Measurements from ENCODE around the gene PCDHB1.
"Not testable (repeated sequence)": the region's sequence is repeated elsewhere in the genome, so short reads cannot be mapped to it uniquely, and the experiment has no call there.

PCDHB1 gene

DNA sequence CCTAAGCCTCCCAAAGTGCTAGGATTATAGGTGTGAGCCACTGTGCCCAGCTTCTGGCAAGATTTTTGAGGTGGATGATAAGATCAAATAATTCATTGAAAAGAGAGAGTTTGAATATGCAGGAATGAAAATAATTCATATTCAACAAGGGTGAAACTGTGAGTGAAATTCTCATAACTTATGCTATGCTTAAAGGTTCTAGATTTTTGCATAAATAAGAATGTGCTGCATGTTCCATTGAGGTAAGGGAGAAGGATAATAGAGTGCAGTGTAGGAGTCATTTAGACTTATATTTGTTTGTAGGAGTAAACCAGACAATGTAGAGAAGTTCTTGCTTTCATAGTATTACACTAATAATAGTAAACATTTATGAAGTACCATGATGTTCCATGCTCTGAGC is 31.1 kb downstream of the PCDHB1 start:
- DNase-seq, result no peak

DNA sequence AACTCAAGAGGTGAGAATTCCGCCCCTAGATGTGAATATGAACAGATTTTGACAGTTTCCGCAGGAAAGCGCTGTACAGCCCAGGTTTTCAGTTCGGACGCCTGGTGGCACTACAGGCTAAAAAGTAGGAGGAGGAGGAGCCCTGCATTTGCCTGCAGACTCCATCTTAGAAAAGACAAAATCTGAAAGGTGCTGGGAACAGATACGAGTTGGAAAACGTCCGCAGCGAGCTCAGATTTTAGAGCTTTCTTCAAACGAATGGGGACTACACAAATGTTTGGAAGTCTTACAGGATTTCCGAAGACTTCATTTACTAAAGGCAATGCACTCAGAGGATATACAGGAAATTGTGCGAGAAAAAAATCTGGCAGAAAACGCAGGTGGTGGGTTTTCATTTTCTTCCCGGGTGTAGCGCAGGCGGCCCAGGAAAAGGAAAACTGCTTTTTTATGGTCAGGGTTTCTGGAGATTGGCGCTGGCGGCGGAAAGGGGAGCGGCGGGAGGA is 33.4 kb downstream of the PCDHB1 start:
- peak; percentile 78 for DNase-seq

DNA sequence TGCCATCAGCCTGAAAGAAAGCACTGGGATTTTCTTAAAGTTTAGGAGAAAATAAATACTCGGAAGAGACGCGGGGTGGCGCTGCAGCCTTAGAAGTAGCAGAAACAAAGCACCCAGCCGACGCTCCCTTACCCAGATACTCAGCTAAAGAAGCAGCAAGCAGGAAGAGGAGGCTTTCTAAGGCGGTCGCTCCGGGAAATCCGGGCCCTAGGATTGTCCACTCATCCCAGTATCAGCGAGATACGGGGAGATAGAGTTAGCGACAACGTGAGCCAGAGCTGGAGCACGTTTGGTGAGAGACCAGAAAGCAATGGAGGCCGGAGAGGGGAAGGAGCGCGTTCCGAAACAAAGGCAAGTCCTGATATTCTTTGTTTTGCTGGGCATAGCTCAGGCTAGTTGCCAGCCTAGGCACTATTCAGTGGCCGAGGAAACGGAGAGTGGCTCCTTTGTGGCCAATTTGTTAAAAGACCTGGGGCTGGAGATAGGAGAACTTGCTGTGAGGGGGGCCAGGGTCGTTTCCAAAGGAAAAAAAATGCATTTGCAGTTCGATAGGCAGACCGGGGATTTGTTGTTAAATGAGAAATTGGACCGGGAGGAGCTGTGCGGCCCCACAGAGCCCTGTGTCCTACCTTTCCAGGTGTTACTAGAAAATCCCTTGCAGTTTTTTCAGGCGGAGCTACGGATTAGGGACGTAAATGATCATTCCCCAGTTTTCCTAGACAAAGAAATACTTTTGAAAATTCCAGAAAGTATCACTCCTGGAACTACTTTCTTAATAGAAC is 43.5 kb downstream of the PCDHB1 start, which contains the start of gene PCDHB2:
TSS of gene PCDHB2 (plus strand) at position 135 of the 782 bp plus-strand sequence. CDS start at position 311, 176 bp downstream.
- peak; percentile 90 for DNase-seq

DNA sequence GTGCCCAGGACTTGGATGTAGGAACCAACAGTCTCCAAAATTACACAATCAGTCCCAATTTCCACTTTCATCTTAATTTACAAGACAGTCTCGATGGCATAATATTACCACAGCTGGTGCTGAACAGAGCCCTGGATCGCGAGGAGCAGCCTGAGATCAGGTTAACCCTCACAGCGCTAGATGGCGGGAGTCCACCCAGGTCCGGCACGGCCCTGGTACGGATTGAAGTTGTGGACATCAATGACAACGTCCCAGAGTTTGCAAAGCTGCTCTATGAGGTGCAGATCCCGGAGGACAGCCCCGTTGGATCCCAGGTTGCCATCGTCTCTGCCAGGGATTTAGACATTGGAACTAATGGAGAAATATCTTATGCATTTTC is 44.1 kb downstream of the PCDHB1 start:
- no peak for DNase-seq

DNA sequence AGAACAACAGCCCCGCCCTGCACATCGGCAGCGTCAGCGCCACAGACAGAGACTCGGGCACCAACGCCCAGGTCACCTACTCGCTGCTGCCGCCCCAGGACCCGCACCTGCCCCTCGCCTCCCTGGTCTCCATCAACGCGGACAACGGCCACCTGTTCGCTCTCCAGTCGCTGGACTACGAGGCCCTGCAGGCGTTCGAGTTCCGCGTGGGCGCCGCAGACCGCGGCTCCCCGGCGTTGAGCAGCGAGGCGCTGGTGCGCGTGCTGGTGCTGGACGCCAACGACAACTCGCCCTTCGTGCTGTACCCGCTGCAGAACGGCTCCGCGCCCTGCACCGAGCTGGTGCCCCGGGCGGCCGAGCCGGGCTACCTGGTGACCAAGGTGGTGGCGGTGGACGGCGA is 45.0 kb downstream of the PCDHB1 start:
- DNase-seq, result not testable (repeated sequence)

DNA sequence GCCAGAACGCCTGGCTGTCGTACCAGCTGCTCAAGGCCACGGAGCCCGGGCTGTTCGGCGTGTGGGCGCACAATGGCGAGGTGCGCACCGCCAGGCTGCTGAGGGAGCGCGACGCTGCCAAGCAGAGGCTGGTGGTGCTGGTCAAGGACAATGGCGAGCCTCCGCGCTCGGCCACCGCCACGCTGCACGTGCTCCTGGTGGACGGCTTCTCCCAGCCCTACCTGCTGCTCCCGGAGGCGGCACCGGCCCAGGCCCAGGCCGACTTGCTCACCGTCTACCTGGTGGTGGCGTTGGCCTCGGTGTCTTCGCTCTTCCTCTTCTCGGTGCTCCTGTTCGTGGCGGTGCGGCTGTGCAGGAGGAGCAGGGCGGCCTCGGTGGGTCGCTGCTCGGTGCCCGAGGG is 45.4 kb downstream of the PCDHB1 start:
- DNase-seq, result not testable (repeated sequence)

DNA sequence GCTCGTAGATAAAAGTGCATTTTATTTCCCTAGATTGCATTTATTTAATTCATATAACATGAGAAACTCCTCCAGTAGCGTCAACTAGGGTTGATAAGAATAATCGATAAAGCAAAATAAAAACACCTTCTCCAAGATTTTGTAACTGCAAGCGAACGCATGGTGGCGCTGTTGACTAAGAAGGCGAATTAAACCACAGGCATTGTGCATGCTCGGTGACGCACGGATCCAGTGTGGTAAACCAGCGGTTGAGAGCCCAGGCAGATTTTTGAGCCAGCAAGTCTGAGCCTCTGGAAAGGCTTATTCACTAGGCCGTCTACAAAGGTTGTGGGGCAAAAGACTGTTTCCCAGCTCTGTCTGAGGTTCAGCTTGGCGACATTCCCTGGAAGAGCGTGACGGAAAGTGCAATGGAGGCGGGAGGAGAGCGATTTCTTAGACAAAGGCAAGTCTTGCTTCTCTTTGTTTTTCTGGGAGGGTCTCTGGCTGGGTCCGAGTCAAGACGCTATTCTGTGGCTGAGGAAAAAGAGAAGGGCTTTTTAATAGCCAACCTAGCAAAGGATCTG is 49.1 kb downstream of the PCDHB1 start, which contains the start of gene PCDHB3:
TSS of gene PCDHB3 (plus strand) at position 231 of the 563 bp plus-strand sequence. CDS start at position 408, 177 bp downstream.
- DNase-seq, result no peak

DNA sequence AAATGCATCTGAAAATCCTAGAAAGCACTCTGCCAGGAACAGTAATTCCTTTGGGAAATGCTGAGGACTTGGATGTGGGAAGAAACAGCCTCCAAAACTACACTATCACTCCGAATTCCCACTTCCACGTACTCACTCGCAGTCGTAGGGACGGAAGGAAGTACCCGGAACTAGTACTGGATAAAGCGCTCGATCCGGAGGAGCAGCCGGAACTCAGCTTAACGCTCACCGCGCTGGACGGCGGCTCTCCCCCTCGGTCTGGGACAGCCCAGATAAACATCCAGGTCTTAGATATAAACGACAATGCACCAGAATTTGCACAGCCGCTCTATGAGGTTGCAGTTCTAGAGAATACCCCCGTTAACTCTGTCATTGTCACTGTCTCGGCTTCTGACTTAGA is 49.9 kb downstream of the PCDHB1 start:
- no peak for DNase-seq

DNA sequence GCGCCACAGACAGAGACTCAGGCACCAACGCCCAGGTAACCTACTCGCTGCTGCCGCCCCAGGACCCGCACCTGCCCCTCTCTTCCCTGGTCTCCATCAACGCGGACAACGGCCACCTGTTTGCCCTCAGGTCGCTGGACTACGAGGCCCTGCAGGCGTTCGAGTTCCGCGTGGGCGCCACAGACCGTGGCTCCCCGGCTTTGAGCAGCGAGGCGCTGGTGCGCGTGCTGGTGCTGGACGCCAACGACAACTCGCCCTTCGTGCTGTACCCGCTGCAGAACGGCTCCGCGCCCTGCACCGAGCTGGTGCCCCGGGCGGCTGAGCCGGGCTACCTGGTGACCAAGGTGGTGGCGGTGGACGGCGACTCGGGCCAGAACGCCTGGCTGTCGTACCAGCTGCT is 50.9 kb downstream of the PCDHB1 start:
- not testable (repeated sequence) for DNase-seq

DNA sequence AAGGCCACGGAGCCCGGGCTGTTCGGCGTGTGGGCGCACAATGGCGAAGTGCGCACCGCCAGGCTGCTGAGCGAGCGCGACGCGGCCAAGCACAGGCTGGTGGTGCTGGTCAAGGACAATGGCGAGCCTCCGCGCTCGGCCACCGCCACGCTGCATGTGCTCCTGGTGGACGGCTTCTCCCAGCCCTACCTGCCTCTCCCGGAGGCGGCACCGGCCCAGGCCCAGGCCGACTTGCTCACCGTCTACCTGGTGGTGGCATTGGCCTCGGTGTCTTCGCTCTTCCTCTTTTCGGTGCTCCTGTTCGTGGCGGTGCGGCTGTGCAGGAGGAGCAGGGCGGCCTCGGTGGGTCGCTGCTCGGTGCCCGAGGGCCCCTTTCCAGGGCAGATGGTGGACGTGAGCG is 51.3 kb downstream of the PCDHB1 start:
- DNase-seq, result not testable (repeated sequence)

DNA sequence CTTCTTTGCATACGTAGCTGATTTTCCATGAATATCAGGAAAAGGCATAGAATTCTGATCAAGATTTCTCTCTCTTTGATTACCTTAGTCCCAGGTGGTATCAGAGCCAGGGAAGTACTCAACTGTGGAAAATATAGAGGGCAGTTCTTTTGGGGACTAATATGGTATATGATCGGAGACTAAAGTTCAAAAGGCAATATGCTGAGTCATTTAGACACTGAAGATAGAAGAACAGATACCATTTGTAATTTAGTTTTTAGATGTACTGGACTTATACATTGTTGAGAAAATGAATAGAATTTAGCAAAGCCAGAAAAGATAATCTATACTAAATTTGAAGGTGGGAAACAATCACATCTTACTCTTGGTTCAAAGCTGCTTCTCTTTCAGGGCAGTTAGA is 54.2 kb downstream of the PCDHB1 start:
- DNase-seq, result no peak
